ENCODE results near the gene RHOB.
"Not testable (repeated sequence)": the region's sequence is repeated elsewhere in the genome, so short reads cannot be mapped to it uniquely, and the experiment has no call there.

RHOB gene

GRCh38 chr2:20446917-20447436 lies at the start of gene RHOB:
Gene RHOB (plus strand): TSS chr2:20447074. CDS start chr2:20447466, 392 bp downstream.
- peak; percentile 95 for DNase-seq

DNA sequence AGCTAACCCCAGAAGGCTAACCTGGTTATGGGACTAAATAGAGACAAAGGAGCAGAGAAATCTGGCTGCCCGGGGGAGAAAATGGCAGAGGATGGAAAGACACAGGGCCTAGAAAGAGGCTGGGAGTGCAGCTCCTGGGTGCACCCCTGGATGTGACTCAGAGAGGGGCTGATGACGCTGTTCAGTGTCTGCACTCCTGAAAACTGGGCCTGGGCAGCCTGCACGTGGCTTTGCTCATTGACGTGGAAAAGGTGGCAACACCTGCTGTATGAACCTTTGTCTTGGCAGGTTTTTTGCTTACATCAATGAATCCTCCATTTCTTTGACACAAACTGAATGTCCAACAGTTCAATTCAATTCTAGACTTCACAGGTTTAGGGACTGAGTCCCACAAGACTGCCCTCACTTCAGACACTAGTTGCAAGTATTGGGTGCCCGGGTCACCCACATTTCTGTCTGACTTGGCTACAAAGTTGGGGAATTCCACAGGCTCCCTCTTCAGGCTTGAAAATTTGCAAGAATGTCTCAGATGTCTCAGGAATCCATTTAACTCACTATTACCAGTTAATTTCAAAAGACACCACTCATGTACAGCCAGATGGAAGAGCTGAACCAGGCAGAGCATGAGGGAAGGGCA lies 48.9 kb upstream of the RHOB start:
- no peak for DNase-seq

DNA sequence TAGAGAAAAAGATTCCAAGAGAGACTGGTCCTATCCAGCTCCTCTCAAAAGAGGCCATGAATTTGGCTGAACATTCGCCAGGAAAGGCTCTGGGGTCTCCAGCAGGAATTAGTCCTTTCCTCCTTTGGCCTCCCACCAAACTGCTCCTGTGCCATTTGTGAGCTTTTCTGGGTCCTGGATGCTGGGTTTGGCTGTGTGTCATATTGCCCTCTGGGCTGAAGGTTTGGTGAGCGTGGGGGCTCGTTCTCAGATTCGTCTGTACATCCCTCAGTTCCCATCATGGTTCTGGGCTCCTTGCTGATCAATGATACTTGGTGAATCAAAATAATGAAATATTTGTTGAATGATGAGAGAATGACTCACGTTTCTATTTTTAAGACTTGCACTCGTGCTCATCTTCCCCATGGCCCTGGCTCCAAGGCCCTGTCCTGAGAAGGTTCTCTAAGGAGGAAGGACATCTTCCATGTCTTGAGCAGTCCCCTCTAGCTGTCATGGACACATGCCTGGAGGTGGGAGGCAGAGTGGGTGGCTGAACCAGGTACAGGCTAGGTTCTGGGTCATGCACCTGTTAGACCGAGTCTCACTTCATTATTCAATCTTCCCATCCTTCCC lies 47.8 kb upstream of the RHOB start:
- no peak for DNase-seq

- no peak for DNase-seq
Observed at GRCh38 chr2:20400306-20400705, 46.6 kb upstream of the RHOB start.

GRCh38 chr2:20400787-20401488 lies 45.9 kb upstream of the RHOB start:
- no peak for DNase-seq

- no peak for DNase-seq
Observed at GRCh38 chr2:20401489-20401835, 45.4 kb upstream of the RHOB start.

GRCh38 chr2:20403774-20404312 lies 43.0 kb upstream of the RHOB start:
- no peak for DNase-seq

GRCh38 chr2:20404950-20405349 lies 41.9 kb upstream of the RHOB start:
- DNase-seq = no peak

- no peak for DNase-seq
Observed at GRCh38 chr2:20409039-20409438, 37.8 kb upstream of the RHOB start.

DNA sequence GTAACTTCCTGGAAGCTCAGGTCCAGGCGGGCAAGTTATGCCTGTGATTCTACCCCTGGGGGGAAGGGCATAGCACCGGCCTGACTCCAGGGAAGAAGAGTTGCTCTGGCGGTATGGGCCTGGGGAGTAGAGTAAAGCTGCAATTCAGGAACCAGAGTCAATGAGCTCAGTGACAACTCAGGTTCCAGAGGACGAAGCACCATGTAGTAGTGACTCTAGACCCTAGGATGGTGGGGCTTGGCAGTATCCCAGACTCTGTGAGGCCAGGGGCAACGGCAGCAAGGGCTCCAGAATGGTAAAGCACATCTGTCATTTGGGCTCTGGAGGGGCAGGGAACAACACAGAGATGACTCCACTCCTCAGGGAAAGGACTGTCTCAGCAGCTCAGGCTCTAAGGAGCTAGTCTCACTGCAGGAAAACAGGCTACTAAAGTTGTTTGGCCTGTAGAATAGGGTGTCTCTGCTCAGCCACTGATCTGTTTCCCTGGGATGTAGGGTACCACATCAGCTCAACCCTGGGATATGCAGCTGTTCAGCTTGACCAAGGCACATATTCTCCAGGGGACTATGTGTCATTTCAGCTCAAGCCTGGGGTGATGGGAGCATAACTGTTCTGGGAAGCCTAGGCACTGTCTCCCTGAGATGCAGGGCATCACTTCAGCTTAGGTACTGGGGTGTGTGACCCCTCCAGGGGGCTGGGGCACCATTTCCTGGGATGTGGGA lies 36.2 kb upstream of the RHOB start:
- no peak for DNase-seq

DNA sequence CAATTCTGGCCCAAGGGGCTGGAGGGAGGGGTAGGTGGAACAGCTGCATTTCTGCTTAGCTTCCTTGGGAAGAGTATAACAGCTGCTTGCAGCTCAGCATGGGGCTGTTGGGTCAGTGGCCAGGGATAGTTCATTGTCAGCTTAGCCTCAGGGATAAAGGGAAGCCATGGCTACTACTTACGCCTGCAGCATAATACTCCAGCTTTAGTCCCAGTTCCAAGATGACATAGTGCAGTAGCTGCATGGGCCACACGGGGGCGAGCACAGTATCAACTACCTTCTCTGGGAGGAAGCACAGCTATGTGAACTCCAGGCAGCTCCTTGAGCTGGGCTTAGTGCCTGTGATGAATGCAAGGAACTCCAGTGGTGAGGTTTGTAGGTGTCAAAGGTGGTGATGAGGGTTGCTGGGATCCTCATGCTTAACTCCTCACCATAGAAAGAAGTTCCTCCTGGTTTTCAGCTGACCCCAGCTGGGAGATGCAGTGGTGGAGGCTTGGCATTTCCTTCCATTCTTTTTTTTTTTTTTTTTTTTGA lies 35.4 kb upstream of the RHOB start:
- no peak for DNase-seq

DNA sequence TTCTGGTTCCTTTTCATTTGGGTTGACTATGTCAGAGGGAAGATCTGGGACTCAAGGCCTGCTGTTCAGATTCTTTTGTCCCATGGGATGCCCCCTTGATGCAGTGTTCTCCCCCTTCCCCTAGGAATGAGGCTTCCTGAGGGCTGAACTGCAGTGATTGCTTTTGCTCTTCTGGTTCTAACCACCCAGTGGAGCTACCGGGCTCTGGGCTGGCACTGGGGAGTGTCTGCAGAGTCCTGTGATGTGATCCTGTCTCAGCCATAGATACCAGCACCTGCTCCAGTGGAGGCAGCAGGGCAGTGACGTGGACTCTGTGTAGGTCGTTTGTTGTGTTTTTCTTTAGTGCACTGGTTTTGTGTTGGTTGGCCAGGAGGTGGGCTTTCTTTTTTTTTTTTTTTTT lies 32.1 kb upstream of the RHOB start:
- no peak for DNase-seq

- no peak for DNase-seq
Observed at GRCh38 chr2:20415511-20415918, 31.4 kb upstream of the RHOB start.

DNA sequence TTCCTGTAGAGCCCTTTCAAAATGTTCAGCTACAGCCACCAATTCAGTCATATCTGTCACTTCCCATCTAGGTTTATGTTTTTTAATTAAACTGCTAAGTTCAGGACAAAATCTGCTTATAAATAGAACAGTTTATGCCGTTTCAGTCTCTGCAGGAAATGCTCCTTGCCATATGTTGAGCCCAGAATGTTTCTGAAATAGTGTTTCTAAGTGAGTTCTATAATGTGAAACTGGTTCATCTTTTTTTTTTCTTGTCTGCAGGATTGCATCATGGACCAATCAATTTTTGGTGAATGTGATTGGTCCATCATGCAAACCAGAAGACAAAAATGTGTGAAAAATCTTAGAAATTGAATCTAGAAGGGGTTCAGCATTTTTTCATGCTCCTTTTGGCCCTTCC lies 30.2 kb upstream of the RHOB start:
- DNase-seq = no peak

GRCh38 chr2:20417230-20417821 lies 29.5 kb upstream of the RHOB start:
- not testable (repeated sequence) for DNase-seq

DNA sequence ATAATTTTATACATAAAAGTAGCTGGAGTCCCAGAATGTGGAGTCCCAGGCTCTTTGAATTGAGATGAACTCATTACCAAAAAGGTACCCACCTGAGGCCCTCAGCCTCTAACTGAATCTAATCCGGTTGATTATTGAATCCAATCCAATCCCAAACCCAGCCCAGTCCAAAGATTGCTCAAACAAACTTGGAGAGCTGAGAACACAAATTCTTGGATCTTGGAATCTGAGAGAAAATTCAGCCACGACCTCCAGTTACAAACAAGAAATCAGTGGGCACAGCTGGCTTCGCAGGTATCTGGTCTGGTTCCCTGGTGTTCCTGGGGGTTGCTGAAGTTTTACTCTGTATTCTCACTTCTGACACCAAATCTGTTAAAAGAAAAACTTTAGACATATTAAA lies 28.4 kb upstream of the RHOB start:
- no peak for DNase-seq

GRCh38 chr2:20419007-20419576 lies 27.8 kb upstream of the RHOB start:
- DNase-seq = no peak

DNA sequence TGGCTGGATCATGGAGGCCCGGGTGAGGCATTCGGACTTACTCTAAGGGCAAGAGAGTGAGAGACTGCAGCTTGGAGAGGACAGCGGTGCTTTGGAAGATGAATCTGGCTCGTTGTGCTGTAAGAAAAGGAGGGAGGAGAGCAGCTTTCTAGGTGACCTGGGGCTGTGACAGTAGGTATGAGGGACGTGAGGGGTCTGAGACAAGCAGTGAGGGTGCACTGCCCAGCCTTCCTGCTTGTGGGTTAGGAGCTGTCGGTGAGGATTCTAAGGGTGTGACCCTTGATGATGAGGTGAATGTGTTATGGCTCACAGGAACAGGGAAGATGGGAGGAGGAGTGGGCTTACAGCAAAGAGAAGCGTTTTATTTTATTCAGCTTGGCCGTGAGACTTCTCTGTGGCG lies 27.1 kb upstream of the RHOB start:
- DNase-seq = no peak

- no peak for DNase-seq
Observed at GRCh38 chr2:20421336-20421987, 25.4 kb upstream of the RHOB start.

DNA sequence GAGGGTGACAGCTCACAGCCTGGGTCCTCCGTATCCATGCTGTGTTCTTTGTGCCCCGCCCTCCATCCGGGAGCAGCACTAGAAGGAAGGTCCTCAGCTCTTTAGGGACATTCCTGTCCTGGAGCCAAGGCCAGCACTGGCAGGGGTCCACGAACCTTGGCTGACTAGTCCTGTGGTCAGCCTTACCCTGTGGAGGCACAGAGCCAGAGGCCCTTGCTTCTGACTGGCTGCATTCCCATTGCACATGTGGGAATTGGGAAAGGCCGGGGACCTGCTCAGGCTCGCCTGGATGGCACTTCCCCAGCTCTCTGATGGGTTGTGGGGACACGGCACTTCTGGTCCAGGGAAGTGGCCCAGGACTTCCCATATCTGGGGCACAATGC lies 24.9 kb upstream of the RHOB start:
- no peak for DNase-seq

GRCh38 chr2:20422402-20423271 lies 24.2 kb upstream of the RHOB start:
- DNase-seq = no peak

Measured in NCI-H2107 (cell line).